Measurements from ENCODE around the gene PITHD1.

The PITHD1 gene

GRCh38 chr1:23814016-23814415 is 35.8 kb downstream of the PITHD1 start:
- no peak overlapping the region for H3K4me3 ChIP-seq (replicated peaks; ENCODE audit: low read depth, low read length)
- TF ChIP-seq CTCF (IDR thresholded peaks at IDR 0.05; ENCODE audit: low read depth, low read length, missing control alignments), result no peak
- no peak for DNase-seq (ENCODE audit: extremely low read depth, low read depth)

GRCh38 chr1:23816361-23816760 is 38.1 kb downstream of the PITHD1 start:
- no peak for TF ChIP-seq CTCF (IDR thresholded peaks at IDR 0.05; ENCODE audit: low read depth, low read length, missing control alignments)
- no peak overlapping the region for H3K4me3 ChIP-seq (replicated peaks; ENCODE audit: low read depth, low read length)
- no peak for DNase-seq (ENCODE audit: extremely low read depth, low read depth)

GRCh38 chr1:23816906-23817305 is 38.7 kb downstream of the PITHD1 start:
- H3K4me3 ChIP-seq (replicated peaks; ENCODE audit: low read depth, low read length), result no peak overlapping the region
- DNase-seq (ENCODE audit: extremely low read depth, low read depth), result no peak
- no peak for TF ChIP-seq CTCF (IDR thresholded peaks at IDR 0.05; ENCODE audit: low read depth, low read length, missing control alignments)

- no peak for DNase-seq (ENCODE audit: extremely low read depth, low read depth)
- no peak overlapping the region for H3K4me3 ChIP-seq (replicated peaks; ENCODE audit: low read depth, low read length)
- no peak for TF ChIP-seq CTCF (IDR thresholded peaks at IDR 0.05; ENCODE audit: low read depth, low read length, missing control alignments)
Observed at GRCh38 chr1:23817633-23818032, 39.4 kb downstream of the PITHD1 start.

- no peak overlapping the region for H3K4me3 ChIP-seq (replicated peaks; ENCODE audit: low read depth, low read length)
- no peak for DNase-seq (ENCODE audit: extremely low read depth, low read depth)
- TF ChIP-seq CTCF (IDR thresholded peaks at IDR 0.05; ENCODE audit: low read depth, low read length, missing control alignments), result no peak
Observed at GRCh38 chr1:23823767-23824166, 45.5 kb downstream of the PITHD1 start.

- H3K4me3 ChIP-seq (replicated peaks; ENCODE audit: low read depth, low read length), result peak overlapping the region; percentile 87
- DNase-seq (ENCODE audit: extremely low read depth, low read depth), result no peak
- TF ChIP-seq CTCF (IDR thresholded peaks at IDR 0.05; ENCODE audit: low read depth, low read length, missing control alignments), result no peak
Observed at GRCh38 chr1:23824711-23825075, 46.5 kb downstream of the PITHD1 start.

- no peak for TF ChIP-seq CTCF (IDR thresholded peaks at IDR 0.05; ENCODE audit: low read depth, low read length, missing control alignments)
- H3K4me3 ChIP-seq (replicated peaks; ENCODE audit: low read depth, low read length), result peak within 1 kb of the TSS; percentile 87
- DNase-seq (ENCODE audit: extremely low read depth, low read depth), result peak; percentile 52
Observed at GRCh38 chr1:23825076-23825761, 47.0 kb downstream of the PITHD1 start, which contains the start of gene HMGCL. HMGCL (minus strand) TSS chr1:23825429; CDS start chr1:23825415, 14 bp downstream.

All from HFF-Myc (cell line).